Stimulated activated CD4-positive, alpha-beta T cell treated with anti-CD3 and anti-CD28 coated beads, Interleukin-2, amount 100 ng/mL, for 48 hours (primary cell): Measurements from ENCODE around the gene BCL2.

ENCODE experiments used
- DNase-seq, 2 donors: peaks; one replicate each; pipeline ENCODE4 v3.0.0-alpha.2; 2020

The BCL2 gene

GRCh38 chr18:63307551-63308200 lies 11.9 kb downstream of the BCL2 start:
- no peak for DNase-seq

- DNase-seq: no peak
Measured at GRCh38 chr18:63306819-63307550, 12.6 kb downstream of the BCL2 start.

- no peak for DNase-seq
Measured at GRCh38 chr18:63306249-63306648, 13.3 kb downstream of the BCL2 start.

- no peak for DNase-seq
Measured at GRCh38 chr18:63303547-63303946, 16.0 kb downstream of the BCL2 start.

- DNase-seq: no peak
Measured at GRCh38 chr18:63302636-63303405, 16.7 kb downstream of the BCL2 start.

- no peak for DNase-seq
Measured at GRCh38 chr18:63302220-63302619, 17.3 kb downstream of the BCL2 start.

GRCh38 chr18:63301434-63301833 lies 18.1 kb downstream of the BCL2 start:
- DNase-seq: no peak

GRCh38 chr18:63299837-63300745 lies 19.5 kb downstream of the BCL2 start:
- DNase-seq: no peak

GRCh38 chr18:63298400-63299365 lies 20.9 kb downstream of the BCL2 start:
- no peak for DNase-seq

- no peak for DNase-seq
Measured at GRCh38 chr18:63297687-63298399, 21.7 kb downstream of the BCL2 start.

GRCh38 chr18:63293935-63294334 lies 25.6 kb downstream of the BCL2 start:
- no peak for DNase-seq

- DNase-seq: no peak
Measured at GRCh38 chr18:63292831-63293683, 26.5 kb downstream of the BCL2 start.

- no peak for DNase-seq
Measured at GRCh38 chr18:63291278-63291677, 28.3 kb downstream of the BCL2 start.

- DNase-seq: no peak
Measured at GRCh38 chr18:63290821-63291200, 28.8 kb downstream of the BCL2 start.

GRCh38 chr18:63290166-63290820 lies 29.3 kb downstream of the BCL2 start:
- no peak for DNase-seq

GRCh38 chr18:63288311-63288710 lies 31.3 kb downstream of the BCL2 start:
- DNase-seq: no peak

GRCh38 chr18:63287691-63288220 lies 31.8 kb downstream of the BCL2 start:
- DNase-seq: no peak

- no peak for DNase-seq
Measured at GRCh38 chr18:63286926-63287325, 32.6 kb downstream of the BCL2 start.
